NCI-H2107 (cell line): ENCODE results near the gene BCL2L11.

Experiments
- DNase-seq: peaks from one replicate; lab custom pipeline; 2025; lab: John Stamatoyannopoulos, UW

Gene BCL2L11

GRCh38 chr2:111168528-111169239 lies 48.0 kb downstream of the BCL2L11 start:
- DNase-seq: no peak

DNA sequence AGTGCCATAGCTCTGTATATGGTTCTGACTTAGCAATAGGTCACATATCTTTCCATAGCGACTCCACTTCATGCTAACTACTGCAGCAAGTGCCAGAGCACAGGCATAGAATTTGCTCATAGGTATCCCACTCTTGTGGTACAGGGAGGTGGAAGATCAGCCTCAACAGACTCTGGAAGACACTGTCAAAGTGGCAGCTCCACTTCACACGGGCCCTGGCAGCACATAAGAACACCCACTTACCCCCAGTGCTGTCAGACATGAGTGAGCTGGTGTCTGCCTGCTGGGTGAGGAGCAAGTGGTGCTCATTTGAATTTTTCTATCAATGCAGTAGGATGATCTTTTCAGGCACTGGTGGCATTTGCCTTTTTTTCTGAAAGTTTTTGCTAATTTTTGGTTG lies 48.6 kb downstream of the BCL2L11 start:
- DNase-seq: no peak

DNA sequence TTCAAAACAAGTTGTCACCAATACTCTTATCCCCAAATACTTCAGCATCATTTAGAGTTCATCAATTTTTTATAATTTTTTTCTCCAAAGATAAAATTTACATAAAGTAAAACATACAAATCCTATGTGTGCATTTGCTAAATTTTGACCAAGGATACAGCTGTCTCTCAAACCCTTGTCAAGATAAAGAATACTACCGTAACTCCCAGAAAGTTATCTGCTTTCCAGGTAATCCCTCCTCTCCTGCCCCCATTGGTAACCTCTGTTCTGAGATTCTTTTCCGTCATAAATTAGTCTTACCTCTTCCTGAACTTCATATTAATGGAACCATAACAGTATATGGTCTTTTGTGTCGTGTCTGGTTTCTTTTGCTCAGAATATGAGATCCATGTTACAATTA lies 49.2 kb downstream of the BCL2L11 start:
- no peak for DNase-seq

DNA sequence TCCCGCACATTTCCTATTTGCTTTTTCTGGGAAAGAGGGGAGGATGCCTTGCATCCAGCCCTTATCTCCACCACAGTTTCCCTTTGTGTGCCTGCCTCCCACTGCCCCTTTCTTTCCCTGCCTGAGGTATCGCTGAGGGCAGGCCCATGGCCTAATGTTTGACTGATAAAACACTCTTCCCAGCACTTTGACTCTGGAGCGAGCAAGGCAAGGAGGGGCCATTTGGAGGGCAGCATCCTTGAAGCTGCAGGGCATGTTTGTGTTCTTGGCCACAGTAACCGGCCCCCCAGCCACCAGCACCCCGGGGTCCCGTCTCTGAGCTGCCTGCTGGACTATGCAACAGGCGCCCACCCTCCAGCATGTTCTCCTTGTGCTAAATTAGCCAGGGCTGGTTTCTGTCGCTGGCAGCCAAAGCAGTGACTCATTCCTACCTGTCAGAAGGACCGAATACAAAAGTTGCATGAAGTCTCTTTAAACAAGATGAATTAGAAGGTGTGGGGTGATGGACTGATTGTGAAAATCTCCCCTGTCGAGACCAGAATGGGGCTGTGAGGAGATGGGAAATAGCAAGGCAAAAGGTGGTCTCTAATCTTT lies 50.7 kb downstream of the BCL2L11 start:
- DNase-seq: no peak

DNA sequence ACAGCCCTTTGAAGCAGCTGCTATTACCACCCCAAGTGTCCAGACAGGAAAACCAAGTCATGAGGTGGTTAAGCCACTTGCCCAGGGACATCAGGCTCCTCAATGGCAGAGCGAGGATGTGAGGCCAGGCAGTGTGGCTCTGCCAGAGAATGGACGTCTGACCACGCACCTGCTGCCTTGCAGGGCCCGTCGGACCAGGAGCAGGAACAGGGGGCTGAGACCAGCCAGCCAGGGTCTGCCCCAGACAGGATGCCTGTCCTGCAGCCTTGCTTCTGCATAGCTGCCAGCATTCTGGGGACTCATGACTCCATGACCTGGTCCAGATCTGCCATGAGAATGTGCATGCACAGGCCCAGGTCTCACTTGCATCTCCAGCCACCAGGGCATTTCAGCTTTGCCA lies 52.0 kb downstream of the BCL2L11 start:
- DNase-seq: no peak

GRCh38 chr2:111173338-111173737 lies 52.6 kb downstream of the BCL2L11 start:
- no peak for DNase-seq

DNA sequence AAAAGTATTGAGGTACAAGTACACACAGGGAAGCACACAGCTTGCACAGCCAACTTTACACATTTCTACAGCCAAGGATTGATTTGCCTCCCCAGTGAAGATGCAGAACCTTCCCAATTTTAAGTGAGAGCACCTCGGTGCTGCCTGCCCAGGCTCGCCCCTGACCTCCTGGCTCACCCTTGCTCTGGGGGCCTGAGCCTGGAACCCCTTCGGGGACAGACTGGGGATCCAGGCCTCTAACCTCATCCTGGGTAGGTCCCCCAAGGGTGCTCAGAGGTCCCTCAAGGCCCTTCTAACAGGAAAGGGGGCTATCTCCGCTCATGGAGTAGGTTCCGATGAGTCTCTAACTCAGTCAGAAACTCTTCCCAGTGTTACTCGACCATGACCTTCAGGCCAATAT lies 53.1 kb downstream of the BCL2L11 start:
- DNase-seq: no peak

- DNase-seq: no peak
Measured at GRCh38 chr2:111175615-111176014, 54.9 kb downstream of the BCL2L11 start.

GRCh38 chr2:111176388-111176787 lies 55.7 kb downstream of the BCL2L11 start:
- no peak for DNase-seq

DNA sequence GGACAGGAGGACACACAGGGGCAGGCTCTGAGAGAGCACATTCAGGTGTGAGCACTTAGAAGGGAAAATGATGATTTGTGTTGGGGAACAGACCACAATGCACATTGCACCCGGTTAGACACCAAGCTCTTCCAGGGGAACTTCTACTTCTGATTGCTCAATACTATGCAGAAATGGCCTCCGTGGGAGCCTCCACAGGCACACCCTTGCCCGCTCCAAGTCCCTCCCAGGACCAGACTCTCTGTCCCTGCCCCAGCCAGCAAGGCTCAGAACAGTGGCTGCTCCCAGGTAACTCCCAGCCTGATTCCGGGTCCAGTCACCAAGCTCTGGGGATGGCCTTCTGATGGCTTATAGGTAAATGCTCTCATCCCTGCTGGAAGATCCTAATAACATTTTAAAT lies 56.2 kb downstream of the BCL2L11 start:
- DNase-seq: no peak

GRCh38 chr2:111178296-111178695 lies 57.6 kb downstream of the BCL2L11 start:
- DNase-seq: no peak

GRCh38 chr2:111178730-111179405 lies 58.2 kb downstream of the BCL2L11 start:
- DNase-seq: no peak

DNA sequence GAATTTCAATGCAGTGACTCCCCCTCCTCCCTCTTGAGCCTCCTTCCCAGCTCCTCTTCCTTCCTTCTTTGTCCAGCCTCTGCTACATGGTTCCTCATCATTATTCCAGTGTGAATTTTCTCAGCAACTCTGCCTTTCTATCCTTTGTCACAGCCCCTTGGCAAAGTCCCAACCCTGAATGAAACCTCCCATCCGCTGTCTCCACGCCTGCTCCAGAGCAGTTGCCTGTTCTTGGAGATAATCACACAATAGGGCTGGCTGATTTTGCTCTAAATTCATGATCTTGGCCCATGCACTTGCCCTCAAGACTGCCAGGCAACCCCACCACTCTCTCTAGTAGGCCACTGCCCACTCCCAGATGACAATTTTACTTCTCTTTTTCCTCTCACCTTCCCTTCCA lies 61.4 kb downstream of the BCL2L11 start:
- DNase-seq: no peak

GRCh38 chr2:111182740-111183139 lies 62.0 kb downstream of the BCL2L11 start:
- DNase-seq: no peak

DNA sequence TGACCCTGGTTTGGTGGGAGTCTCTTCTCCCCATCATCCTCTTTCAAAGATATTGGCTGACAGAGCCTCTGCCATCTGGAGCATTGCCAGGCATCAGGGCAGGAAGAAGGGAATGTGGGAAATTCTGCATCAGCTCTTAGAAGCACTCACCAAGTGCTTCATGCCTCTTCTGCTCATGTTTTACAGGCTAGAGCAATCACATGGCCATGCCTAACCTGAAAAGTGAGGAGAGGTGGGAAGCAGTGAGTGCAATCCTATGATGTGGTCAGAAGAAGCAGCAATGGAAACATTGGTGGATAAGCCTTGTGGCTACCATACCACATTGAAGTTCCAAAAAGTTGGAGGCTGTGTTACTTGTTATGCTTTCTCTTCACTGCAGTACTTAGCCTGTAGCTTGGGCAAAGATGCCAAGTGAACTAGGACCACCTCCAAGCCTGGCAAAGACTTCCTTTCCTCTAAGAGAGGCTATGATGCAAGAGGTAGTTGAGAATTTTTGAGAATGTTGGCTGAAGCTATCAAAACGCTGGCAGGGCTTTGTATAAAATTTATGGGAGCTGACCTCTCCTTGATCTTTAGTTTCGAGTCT lies 64.1 kb downstream of the BCL2L11 start:
- no peak for DNase-seq

GRCh38 chr2:111185361-111186022 lies 64.8 kb downstream of the BCL2L11 start:
- DNase-seq: no peak

DNA sequence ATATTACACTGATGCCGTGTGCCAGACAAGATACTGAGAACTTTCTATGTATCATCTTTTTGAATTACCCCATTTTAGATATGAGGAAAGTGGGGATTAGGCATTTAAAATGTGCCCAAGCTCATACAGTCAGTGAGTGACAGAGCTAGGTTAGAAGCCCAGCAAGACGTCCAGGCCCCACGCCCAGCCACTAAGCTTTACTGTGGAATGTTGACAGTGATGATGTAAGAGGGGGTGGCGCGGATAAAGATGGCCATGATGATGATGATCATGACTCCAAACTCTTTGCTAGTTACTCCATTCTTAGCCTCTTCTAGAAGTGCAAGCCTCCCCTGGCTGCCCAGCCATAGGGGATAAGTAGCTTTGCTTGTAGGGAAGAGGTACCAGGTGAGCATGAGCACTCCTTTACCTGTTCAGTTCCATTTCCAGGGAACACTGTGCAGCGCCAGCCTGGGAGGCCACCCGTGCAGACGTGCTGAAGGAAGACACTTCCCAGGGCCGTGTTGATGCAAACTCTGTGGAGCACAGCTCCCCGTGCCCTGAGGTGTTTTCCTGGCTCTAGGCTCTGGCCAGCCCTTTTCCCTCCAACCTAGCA lies 65.5 kb downstream of the BCL2L11 start:
- DNase-seq: no peak

GRCh38 chr2:111186933-111187332 lies 66.2 kb downstream of the BCL2L11 start:
- DNase-seq: no peak

GRCh38 chr2:111188681-111189080 lies 68.0 kb downstream of the BCL2L11 start:
- DNase-seq: no peak

- no peak for DNase-seq
Measured at GRCh38 chr2:111189106-111189505, 68.4 kb downstream of the BCL2L11 start.

GRCh38 chr2:111190816-111191540 lies 70.3 kb downstream of the BCL2L11 start:
- no peak for DNase-seq
